IPS-11a (cell line): Measurements from ENCODE around the gene TFEB.

Source experiments
- H3K4me3 ChIP-seq: one replicate; pipeline ENCODE4 v1.5.1; 2013; ENCODE audit warnings: low read depth, low read length, control low read depth

Gene TFEB

DNA sequence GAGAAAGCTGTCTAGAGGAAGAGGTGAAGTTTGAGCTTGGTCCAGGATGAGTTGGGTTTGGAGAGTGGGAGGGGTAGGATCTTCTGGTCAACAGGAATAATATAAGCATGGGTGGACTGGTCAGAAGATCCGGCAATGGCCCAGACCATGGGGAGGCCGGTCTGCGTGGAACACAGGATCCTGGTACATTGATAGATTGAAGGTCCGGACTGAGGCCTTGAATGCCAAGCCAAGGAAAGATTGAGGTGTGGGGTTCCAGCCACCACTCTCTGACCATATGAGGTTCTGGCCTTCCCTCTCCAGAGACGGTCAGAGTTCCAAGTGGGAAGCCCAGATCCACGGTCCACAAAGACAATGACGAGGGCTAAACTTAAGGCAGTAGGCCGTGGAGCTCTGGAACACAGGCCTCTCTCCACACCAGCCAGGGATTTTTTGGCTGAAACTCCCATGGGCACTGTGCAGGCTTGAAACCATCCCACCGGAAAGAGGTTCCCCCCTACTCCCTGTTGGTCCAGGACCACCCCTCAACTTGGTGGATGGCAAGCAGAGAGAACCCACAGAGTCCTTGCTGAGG is 94.0 kb downstream of the TFEB start:
- no peak overlapping the region for H3K4me3 ChIP-seq

GRCh38 chr6:41640426-41640825 is 95.0 kb downstream of the TFEB start:
- H3K4me3 ChIP-seq, result no peak overlapping the region

GRCh38 chr6:41639809-41640371 is 95.5 kb downstream of the TFEB start:
- peak overlapping the region; percentile 74 for H3K4me3 ChIP-seq

- peak overlapping the region; percentile 74 for H3K4me3 ChIP-seq
Measured at GRCh38 chr6:41638935-41639808, 96.2 kb downstream of the TFEB start.

DNA sequence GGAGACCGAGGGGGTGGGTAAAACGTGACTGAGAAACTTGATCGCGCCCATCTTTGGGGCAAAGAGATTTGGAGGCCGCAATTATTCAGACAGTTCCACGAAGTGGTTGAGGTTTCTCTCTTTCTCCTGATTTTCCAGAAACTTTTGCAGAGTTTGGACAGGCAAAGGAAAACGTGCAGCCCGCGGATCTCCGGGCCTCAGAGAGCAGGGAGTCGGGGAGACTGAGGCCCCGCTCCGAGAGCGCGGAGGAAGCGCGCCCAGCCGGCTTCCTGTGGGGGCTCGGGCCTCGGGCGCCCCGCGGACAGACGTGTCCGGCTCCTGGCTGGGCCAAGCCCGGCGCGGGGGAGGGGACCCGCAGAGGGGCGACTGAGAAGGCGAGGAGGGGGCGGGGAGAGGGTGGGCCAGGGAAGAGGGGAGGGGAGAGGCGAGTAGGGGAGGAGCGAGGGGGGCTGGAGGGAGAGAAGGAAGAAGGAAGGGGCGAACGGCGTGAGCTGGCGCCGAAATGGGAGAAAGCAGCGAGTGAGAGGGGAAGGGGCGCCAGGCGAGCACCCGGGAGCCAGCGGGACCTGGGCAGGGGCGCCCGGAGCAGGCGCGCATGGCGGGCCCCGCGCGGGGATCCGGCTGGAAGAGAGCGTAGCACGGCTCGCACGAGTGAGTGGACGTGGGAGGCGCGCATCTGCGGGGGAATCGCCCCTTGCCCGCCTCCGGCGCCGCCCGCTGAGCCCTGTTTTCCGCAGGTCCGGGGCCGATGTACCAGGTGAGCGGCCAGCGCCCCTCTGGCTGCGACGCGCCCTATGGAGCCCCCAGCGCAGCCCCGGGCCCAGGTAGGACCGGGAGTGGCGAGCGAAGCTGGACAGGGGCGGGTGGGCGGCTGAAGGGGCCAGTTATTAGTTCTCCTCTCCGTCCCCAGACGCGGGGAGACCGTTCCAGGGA is 97.1 kb downstream of the TFEB start, which contains the start of gene MDFI:
Gene MDFI (plus strand): TSS at position 467 of the 933 bp plus-strand sequence. CDS start 282 bp downstream, at position 749.
- H3K4me3 ChIP-seq, result peak within 1 kb of the TSS; percentile 74

DNA sequence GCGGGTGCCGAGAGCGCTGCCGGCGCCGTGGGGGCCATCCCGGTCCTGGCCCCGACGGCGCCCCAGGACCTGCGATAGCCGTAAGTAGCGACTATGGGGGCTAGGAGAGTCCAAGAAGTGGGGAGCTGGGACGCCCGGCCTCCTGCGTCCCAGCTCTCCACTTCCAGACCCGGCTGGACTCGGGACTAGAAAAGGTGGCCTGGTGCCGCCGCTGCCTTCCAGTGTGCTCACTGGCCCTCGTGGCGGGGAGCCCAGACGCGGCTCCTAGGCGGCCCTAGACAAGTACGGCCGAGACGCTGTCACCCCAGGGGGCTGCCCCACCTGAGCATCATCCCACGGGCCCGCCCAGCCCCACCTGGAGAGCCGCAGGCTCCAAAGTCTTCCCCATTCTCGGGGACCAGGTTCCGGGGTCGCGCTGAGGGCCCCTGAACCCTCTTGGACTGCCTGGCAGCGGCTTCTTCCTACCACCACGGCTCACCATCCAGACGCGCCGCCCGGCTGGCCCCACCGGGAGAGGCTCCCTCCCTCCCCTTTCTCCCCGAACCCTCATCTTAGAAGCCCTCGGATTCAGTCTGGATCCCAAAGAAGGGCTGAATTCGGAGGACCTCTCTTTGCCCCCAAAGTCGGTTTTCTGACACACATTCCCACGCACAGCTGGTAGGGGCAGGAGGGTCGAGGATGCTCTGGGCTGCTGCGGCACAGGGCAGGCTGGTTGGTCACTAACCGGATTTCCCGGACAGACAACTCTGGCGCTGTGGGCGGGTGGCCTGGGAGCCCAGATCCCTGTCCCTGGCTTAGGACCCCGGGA is 98.0 kb downstream of the TFEB start:
- peak overlapping the region; percentile 28 for H3K4me3 ChIP-seq

GRCh38 chr6:41636833-41637193 is 98.6 kb downstream of the TFEB start:
- H3K4me3 ChIP-seq, result peak overlapping the region; percentile 28

GRCh38 chr6:41635365-41635764 is 100.0 kb downstream of the TFEB start:
- H3K4me3 ChIP-seq, result no peak overlapping the region

DNA sequence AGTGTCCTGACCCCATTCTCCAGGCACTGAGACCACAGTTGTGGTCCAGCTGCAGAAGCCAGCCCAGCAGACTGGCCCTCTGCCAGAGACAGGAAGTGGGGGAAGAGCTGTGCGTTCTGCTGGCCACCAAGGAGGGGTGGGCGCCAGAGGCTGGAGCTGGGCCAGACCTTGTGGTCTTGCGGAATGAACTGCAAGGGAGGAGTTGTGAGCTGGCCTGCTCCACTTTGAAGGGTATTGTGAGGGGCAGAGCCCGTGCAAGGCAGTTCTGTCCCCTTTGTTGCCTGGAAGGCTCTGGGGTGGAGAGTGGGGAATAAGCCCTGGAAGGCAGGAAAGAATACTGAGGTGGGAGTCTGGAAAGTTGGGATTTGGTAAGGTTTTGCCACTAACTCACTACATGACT is 100.8 kb downstream of the TFEB start:
- H3K4me3 ChIP-seq, result no peak overlapping the region
